IPS-20b (cell line): Measurements from ENCODE around the gene MYT1.

Experiments used
- H3K27ac ChIP-seq: one replicate; pipeline ENCODE4 v1.5.1; 2013; ENCODE audit warnings: low read length
- H3K27me3 ChIP-seq: 2 replicates; pipeline ENCODE4 v1.6.1; 2013; ENCODE audit warnings: mild to moderate bottlenecking, low read length, inconsistent platforms; ENCODE audit not compliant: insufficient read depth
- H3K36me3 ChIP-seq: 2 replicates; pipeline ENCODE4 v1.6.1; 2013; ENCODE audit warnings: low read depth, mild to moderate bottlenecking, inconsistent platforms, low read length, moderate library complexity; ENCODE audit not compliant: insufficient read depth
- H3K4me1 ChIP-seq: 2 replicates; pipeline ENCODE4 v1.6.1; 2013; ENCODE audit warnings: mild to moderate bottlenecking, control low read depth, inconsistent platforms, low read length, moderate library complexity; ENCODE audit not compliant: insufficient read depth
- H3K4me3 ChIP-seq: 2 replicates; pipeline ENCODE4 v1.5.1; 2013; ENCODE audit warnings: mild to moderate bottlenecking, low read length, inconsistent platforms
- H3K9ac ChIP-seq: 2 replicates; pipeline ENCODE4 v1.6.1; 2013; ENCODE audit warnings: low read depth, mild to moderate bottlenecking, inconsistent platforms, low read length, moderate library complexity
- H3K9me3 ChIP-seq: 2 replicates; pipeline ENCODE4 v1.6.1; 2013; ENCODE audit warnings: mild to moderate bottlenecking, low read depth, low read length, inconsistent platforms; ENCODE audit not compliant: insufficient read depth

MYT1 gene

GRCh38 chr20:64203037-64203777 lies 39.0 kb downstream of the MYT1 start:
- H3K9ac ChIP-seq, result no peak overlapping the region
- H3K27me3 ChIP-seq, result no peaks in the 10 kb centered on the region
- no peak overlapping the region for H3K4me3 ChIP-seq
- no peaks in the 10 kb centered on the region for H3K36me3 ChIP-seq
- H3K4me1 ChIP-seq, result no peaks in the 10 kb centered on the region
- H3K9me3 ChIP-seq, result no peaks in the 10 kb centered on the region
- no peak overlapping the region for H3K27ac ChIP-seq

GRCh38 chr20:64205611-64206026 lies 41.4 kb downstream of the MYT1 start:
- H3K9ac ChIP-seq, result no peak overlapping the region
- H3K4me3 ChIP-seq, result no peak overlapping the region
- H3K27ac ChIP-seq, result no peak overlapping the region
- H3K4me1 ChIP-seq, result no peaks in the 10 kb centered on the region
- no peaks in the 10 kb centered on the region for H3K9me3 ChIP-seq
- H3K36me3 ChIP-seq, result no peaks in the 10 kb centered on the region
- no peaks in the 10 kb centered on the region for H3K27me3 ChIP-seq

GRCh38 chr20:64206614-64207013 lies 42.4 kb downstream of the MYT1 start:
- no peaks in the 10 kb centered on the region for H3K27me3 ChIP-seq
- H3K9me3 ChIP-seq, result no peaks in the 10 kb centered on the region
- H3K4me1 ChIP-seq, result no peaks in the 10 kb centered on the region
- no peak overlapping the region for H3K9ac ChIP-seq
- H3K27ac ChIP-seq, result no peak overlapping the region
- H3K4me3 ChIP-seq, result no peak overlapping the region
- no peaks in the 10 kb centered on the region for H3K36me3 ChIP-seq

GRCh38 chr20:64207641-64208590 lies 43.7 kb downstream of the MYT1 start:
- H3K9ac ChIP-seq, result no peak overlapping the region
- H3K27me3 ChIP-seq, result no peaks in the 10 kb centered on the region
- H3K4me3 ChIP-seq, result no peak overlapping the region

GRCh38 chr20:64209148-64209547 lies 44.9 kb downstream of the MYT1 start:
- no peaks in the 10 kb centered on the region for H3K4me1 ChIP-seq
- no peak overlapping the region for H3K4me3 ChIP-seq
- no peaks in the 10 kb centered on the region for H3K27me3 ChIP-seq
- no peaks in the 10 kb centered on the region for H3K9me3 ChIP-seq
- no peak overlapping the region for H3K9ac ChIP-seq
- H3K27ac ChIP-seq, result no peak overlapping the region
- no peaks in the 10 kb centered on the region for H3K36me3 ChIP-seq

More at GRCh38 chr20:64207641-64208590, 43.7 kb downstream of the MYT1 start:
- Histone ChIP-seq H3K36me3 (no peaks in the 10 kb centered on the region), H3K9me3 (no peaks in the 10 kb centered on the region), H3K4me1 (no peaks in the 10 kb centered on the region), H3K27ac (no peak overlapping the region)

GRCh38 chr20:64210656-64211369 lies 46.6 kb downstream of the MYT1 start:
- no peaks in the 10 kb centered on the region for H3K27me3 ChIP-seq
- H3K36me3 ChIP-seq, result no peaks in the 10 kb centered on the region
- no peak overlapping the region for H3K9ac ChIP-seq
- H3K4me1 ChIP-seq, result no peaks in the 10 kb centered on the region
- no peaks in the 10 kb centered on the region for H3K9me3 ChIP-seq
- no peak overlapping the region for H3K27ac ChIP-seq
- no peak overlapping the region for H3K4me3 ChIP-seq

- Histone ChIP-seq H3K27me3 (no peaks in the 10 kb centered on the region), H3K36me3 (no peaks in the 10 kb centered on the region), H3K9me3 (no peaks in the 10 kb centered on the region), H3K9ac (no peak overlapping the region), H3K4me1 (no peaks in the 10 kb centered on the region), H3K4me3 (no peak overlapping the region), H3K27ac (no peak overlapping the region)
Observed at GRCh38 chr20:64211874-64212658, 47.8 kb downstream of the MYT1 start.

GRCh38 chr20:64212755-64213154 lies 48.5 kb downstream of the MYT1 start:
- Histone ChIP-seq H3K27me3 (no peaks in the 10 kb centered on the region), H3K4me3 (no peak overlapping the region), H3K36me3 (no peaks in the 10 kb centered on the region), H3K9ac (no peak overlapping the region), H3K27ac (no peak overlapping the region), H3K4me1 (no peaks in the 10 kb centered on the region), H3K9me3 (no peaks in the 10 kb centered on the region)

GRCh38 chr20:64214113-64214512 lies 49.9 kb downstream of the MYT1 start:
- Histone ChIP-seq H3K36me3 (no peaks in the 10 kb centered on the region), H3K27ac (no peak overlapping the region), H3K4me3 (no peak overlapping the region), H3K4me1 (no peaks in the 10 kb centered on the region), H3K27me3 (no peaks in the 10 kb centered on the region), H3K9ac (no peak overlapping the region), H3K9me3 (no peaks in the 10 kb centered on the region)

GRCh38 chr20:64214952-64215351 lies 50.7 kb downstream of the MYT1 start:
- Histone ChIP-seq H3K9ac (no peak overlapping the region), H3K36me3 (no peaks in the 10 kb centered on the region), H3K4me1 (no peaks in the 10 kb centered on the region)

GRCh38 chr20:64216036-64216435 lies 51.8 kb downstream of the MYT1 start:
- Histone ChIP-seq H3K36me3 (no peaks in the 10 kb centered on the region), H3K27me3 (no peaks in the 10 kb centered on the region), H3K4me1 (no peaks in the 10 kb centered on the region), H3K4me3 (no peak overlapping the region), H3K27ac (no peak overlapping the region), H3K9ac (no peak overlapping the region), H3K9me3 (no peaks in the 10 kb centered on the region)

More at GRCh38 chr20:64214952-64215351, 50.7 kb downstream of the MYT1 start:
- H3K4me3 ChIP-seq, result no peak overlapping the region
- H3K27me3 ChIP-seq, result no peaks in the 10 kb centered on the region
- no peak overlapping the region for H3K27ac ChIP-seq
- H3K9me3 ChIP-seq, result no peaks in the 10 kb centered on the region
